Astrocyte of the hippocampus (primary cell): Measurements from ENCODE around the gene BACE1-AS.
A peak's percentile ranks its signal among the peaks of the same experiment; 100 is the strongest.
"Not testable (repeated sequence)": the region's sequence is repeated elsewhere in the genome, so short reads cannot be mapped to it uniquely, and the experiment has no call there.

ENCODE experiments used
- DNase-seq: peaks from one replicate; pipeline ENCODE4 v3.0.0; 2011; ENCODE audit warnings: low read depth, low spot score

Gene BACE1-AS

GRCh38 chr11:117290809-117291396 is at the start of gene BACE1-AS:
Gene BACE1-AS, plus strand, starts transcription at chr11:117291346.
- no peak for DNase-seq

- DNase-seq, result no peak
Observed at GRCh38 chr11:117248341-117248740, 42.8 kb upstream of the BACE1-AS start.

- no peak for DNase-seq
Observed at GRCh38 chr11:117249571-117249970, 41.6 kb upstream of the BACE1-AS start.

GRCh38 chr11:117251506-117251905 is 39.6 kb upstream of the BACE1-AS start:
- no peak for DNase-seq

- no peak for DNase-seq
Observed at GRCh38 chr11:117255966-117256365, 35.2 kb upstream of the BACE1-AS start.

GRCh38 chr11:117256573-117256972 is 34.6 kb upstream of the BACE1-AS start:
- peak; percentile 19 for DNase-seq

- DNase-seq, result no peak
Observed at GRCh38 chr11:117258576-117258975, 32.6 kb upstream of the BACE1-AS start.

- peak; percentile 27 for DNase-seq
Observed at GRCh38 chr11:117259417-117259816, 31.7 kb upstream of the BACE1-AS start.

- DNase-seq, result not testable (repeated sequence)
Observed at GRCh38 chr11:117264624-117265323, 26.4 kb upstream of the BACE1-AS start.

- DNase-seq, result no peak
Observed at GRCh38 chr11:117265745-117266144, 25.4 kb upstream of the BACE1-AS start.

GRCh38 chr11:117269856-117270255 is 21.3 kb upstream of the BACE1-AS start:
- DNase-seq, result no peak

GRCh38 chr11:117271208-117271607 is 19.9 kb upstream of the BACE1-AS start:
- no peak for DNase-seq

- DNase-seq, result not testable (repeated sequence)
Observed at GRCh38 chr11:117272175-117272574, 19.0 kb upstream of the BACE1-AS start.

- peak; percentile 83 for DNase-seq
Observed at GRCh38 chr11:117273550-117274289, 17.4 kb upstream of the BACE1-AS start.

GRCh38 chr11:117278347-117278746 is 12.8 kb upstream of the BACE1-AS start:
- no peak for DNase-seq

- no peak for DNase-seq
Observed at GRCh38 chr11:117279711-117280376, 11.3 kb upstream of the BACE1-AS start.

GRCh38 chr11:117281159-117281558 is 10.0 kb upstream of the BACE1-AS start:
- peak; percentile 93 for DNase-seq

GRCh38 chr11:117281869-117282268 is 9.3 kb upstream of the BACE1-AS start:
- DNase-seq, result no peak

GRCh38 chr11:117282956-117283355 is 8.2 kb upstream of the BACE1-AS start:
- DNase-seq, result no peak

GRCh38 chr11:117284053-117284452 is 7.1 kb upstream of the BACE1-AS start:
- DNase-seq, result no peak

- DNase-seq, result no peak
Observed at GRCh38 chr11:117286588-117286987, 4.6 kb upstream of the BACE1-AS start.

GRCh38 chr11:117287668-117288067 is 3.5 kb upstream of the BACE1-AS start:
- DNase-seq, result no peak
